GM19463 (cell line): ENCODE measurements around the gene FGD2.
"Not testable (repeated sequence)": the region's sequence is repeated elsewhere in the genome, so short reads cannot be mapped to it uniquely, and the experiment has no call there.

Experiments used
- ATAC-seq: cut with Tn5 transposase; IDR thresholded peaks from one replicate; pipeline ENCODE4 v1.9.1; 2021; ENCODE audit warnings: mild to moderate bottlenecking, moderate library complexity; ENCODE audit not compliant: unreplicated experiment

FGD2 gene

DNA sequence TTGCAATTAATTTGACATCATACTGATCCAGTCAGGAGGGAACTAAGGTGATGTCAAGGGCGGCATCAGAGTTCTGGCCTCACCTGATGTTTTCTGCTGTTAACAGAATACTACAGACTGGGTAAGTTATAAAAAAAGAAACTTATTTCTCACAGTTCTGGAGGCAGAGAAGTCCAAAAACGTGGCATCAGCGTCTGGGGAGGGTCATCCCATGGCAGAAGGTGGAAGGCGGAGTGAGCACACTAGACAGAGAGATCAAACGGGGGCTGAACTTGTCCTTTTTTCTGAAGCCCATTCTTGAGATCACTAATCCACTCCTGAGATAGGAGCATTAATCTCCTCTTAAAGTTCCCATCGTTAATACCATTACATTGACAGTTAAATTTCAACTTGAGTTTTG, 16.2 kb upstream of the FGD2 start:
- no peak for ATAC-seq

DNA sequence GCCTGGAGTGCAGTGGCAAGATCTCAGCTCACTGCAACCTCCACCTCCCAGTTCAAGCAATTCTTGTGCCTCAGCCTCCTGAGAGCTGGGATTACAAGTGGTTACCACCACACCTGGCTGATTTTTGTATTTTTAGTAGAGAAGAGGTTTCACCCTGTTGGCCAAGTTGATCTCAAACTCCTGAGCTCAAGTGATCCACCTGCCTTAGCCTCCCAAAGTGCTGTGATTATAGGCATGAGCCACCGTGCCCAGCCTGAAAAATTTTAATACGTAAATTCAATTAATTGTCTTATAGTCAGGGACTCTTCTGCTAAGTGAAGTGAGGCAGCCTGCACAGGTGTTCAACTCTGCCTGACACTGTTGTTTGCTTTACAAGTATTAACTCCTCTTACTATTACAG, 15.1 kb upstream of the FGD2 start:
- not testable (repeated sequence) for ATAC-seq

DNA sequence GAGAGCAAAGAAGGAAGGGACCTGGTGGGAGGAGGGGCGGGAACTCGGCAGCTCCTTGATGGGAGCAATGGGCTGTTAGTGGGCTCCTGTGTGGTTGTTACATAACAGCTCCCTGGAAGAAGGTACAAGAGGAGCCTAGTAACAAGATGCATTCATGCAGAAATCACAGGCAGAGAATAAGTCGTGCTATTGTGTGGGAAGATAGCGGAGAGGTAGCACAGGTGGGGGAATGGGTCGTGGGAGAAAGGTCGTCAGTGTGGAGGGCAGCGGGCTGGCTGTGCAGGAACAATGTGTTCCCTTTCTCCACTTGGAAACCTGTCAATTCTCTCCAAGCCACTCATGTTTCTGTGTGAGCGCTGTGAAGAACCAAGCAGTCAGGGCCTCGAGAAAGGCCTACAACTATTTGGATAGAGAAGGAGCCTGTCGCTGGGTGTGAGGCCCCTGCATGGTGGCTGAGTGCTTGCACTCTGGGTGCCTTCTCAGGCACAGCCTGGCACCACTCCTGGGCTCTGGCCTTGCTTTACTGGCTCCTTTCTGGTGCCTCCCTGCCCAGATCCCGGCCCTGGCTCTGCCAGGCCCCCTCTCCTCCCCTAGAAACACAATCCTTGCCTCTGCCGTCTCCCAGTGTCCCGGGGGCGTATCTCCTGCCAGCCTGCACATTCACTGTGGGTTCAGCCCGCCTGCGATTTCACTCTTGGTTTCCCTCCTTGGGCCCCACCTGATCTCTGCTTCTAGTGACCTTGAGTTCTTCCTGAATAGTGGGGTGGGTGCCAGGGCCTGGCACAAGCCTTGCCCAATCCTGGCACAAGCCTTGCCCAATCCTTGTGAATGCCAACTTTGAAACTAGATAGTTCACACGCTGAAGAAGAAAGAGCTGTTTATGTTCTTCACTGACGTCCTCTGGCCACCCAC, 7.4 kb upstream of the FGD2 start:
- no peak for ATAC-seq

DNA sequence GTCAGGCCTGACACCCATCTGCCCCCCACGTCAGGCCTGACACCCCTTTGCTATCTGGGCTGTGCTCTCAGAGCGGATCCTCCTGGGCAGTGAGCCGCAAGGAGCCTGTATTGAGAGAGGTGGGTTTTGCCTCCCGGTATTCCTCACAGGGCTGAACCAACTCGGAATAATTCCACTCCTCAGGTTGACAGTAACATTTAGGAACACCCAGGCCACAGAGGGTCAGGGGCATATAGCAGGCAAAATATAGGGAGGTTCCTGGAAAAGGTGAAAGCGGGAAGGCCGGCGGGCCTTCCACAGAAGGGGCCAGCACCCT, 6.8 kb upstream of the FGD2 start:
- no peak for ATAC-seq

DNA sequence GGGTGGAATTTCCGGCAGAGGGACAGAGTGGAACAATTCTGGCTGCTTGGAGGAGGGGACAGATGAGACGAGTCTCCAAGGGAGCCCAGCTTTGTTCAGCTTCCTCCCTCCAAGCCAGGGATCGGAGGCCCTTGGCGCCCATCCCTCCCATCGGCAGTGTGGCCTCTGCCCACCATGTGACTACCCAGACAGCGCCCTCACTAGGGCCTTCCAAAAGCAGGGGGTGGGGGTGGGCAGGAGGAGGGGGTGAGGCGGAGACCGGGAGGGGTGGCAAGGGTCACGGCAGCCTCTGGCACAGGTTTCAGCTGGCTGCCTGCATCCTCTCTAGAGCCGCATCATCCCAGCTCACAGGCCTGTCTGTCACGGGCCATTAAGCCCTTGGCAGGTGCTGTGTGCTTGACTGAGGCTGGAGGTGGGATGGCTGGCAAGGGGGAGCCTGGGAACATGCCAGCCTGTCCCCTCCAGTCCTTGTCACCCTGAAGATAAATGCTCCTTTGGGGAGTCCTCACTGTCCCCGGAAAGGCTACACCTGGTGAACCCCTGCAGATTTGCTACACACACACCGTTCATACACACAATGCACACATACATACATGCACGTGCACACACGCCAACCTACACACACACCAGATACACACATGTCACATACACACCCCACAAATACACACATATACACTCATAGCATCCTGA, 6.2 kb upstream of the FGD2 start:
- no peak for ATAC-seq

DNA sequence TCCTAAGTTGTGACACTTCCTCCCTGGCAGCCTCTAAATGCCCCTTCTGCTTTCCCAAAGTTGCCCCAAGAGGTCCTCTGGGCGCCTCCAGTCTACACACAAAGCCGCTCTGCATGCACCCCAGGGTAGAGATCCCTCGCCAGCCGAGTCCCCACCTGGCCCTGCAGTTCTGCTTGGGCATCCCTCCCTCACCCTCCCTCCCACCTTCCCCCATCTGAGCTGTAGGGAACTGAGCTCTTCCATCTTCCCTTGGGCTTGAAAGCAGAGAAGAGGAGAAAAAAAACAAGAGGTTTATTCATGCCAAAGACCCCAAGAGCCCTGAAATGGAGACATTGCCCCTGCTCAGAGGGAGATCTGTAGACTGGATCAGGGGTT, 5.7 kb upstream of the FGD2 start:
- ATAC-seq = no peak

DNA sequence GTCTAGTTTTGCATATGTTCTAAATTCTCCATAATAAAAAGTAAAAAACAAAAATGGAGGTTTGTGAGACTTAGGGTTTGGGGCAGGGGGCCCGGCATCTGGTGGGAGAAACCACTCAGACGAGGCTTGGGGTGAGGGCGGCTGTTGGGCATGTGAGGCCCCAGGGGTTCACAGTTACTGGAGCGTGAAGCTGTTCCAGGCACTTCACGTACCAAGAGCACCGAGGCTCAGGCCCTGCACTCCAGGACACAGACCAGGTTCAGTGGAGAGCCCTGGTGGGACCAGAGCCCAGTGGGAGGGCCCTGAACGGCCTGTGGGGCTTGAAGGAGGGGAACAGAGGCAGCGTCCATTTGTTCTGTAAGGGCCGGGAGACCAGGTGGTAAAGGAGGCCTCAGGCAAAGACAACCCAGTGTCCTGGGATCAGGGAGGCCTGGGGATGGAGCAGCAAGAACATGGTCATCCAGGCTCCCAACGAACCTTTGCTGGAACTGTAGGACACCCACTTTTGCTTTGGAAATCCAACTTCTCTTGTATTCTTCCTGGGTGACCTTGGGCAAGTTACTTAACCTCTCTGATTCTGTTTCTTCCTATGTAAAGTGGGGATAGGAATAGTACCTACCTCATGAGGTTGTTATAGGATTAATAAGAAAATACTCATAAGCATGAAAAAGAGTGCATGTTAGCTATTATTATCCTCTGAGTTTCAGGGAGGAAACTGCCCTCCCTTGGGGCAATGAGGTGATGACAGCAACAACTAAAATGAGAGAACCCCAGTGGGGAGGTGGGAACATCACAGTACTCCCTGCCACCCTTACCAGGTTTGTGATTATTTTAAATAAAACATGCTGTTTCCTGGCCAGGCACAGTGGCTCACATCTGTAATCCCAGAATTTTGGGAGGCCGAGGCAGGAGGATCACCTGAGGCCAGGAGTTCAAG, 1.1 kb upstream of the FGD2 start:
- ATAC-seq = no peak

DNA sequence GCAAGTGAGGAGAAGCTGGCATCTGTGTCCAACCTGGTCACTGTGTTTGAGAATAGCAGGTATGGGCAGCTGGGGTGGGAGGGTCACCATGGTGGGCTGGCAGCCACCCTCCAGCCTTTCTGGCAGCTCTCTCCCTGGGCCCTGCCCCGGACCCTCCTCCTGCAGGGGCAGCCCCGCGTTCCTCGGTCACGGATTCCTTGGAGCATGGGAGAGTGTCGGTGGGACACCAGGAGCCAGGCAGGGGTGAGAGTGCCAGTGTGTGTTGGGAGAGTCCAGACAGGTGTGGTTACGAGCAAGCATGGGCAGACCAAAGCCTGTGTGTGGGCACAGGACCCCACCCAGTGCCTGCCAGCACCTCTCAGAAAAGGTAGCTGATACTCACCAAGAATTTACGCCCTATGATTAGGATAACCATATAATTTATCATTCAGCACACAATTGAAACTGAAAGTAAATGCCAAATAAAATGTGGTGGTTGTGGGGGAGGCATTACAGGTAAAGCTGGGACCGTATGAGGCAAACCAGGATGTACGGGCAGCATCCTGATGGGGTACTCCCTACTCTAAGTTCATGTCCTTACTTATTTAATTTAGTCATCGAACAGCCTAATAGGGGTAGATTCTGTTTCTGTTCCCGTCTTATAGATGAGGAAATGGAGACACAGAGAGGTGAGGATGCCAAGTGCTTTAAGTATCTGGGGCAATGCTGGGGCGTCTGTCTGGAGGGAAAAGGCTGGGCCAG, 542 bp downstream of the FGD2 start:
- ATAC-seq = peak; percentile 8

DNA sequence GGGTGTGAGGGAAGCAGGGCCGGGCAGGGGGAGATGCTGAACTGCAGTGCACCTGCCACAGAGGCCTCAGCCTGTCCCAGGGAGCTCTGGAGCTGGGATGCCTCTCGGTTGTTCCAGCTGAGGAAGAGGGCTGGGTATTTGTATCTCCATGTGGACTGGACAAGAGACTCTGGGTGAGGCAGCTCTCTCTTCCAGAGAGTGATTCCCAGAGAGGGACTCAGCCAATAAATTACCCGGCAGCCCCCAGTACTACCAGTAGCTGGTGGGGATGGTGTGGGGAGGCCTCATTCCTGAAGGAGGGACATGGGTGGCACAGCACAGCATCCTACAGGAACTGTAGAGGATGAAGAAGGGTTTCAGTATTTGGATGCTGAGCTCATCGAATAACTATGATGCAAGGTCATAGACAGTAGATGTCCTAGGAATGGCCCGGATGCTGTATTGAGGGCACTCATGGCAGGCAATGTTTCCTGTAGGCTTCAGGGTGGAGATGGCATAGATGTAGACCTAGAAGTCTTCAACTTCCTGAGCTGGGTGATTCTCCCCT, 1.4 kb downstream of the FGD2 start:
- peak; percentile 2 for ATAC-seq

DNA sequence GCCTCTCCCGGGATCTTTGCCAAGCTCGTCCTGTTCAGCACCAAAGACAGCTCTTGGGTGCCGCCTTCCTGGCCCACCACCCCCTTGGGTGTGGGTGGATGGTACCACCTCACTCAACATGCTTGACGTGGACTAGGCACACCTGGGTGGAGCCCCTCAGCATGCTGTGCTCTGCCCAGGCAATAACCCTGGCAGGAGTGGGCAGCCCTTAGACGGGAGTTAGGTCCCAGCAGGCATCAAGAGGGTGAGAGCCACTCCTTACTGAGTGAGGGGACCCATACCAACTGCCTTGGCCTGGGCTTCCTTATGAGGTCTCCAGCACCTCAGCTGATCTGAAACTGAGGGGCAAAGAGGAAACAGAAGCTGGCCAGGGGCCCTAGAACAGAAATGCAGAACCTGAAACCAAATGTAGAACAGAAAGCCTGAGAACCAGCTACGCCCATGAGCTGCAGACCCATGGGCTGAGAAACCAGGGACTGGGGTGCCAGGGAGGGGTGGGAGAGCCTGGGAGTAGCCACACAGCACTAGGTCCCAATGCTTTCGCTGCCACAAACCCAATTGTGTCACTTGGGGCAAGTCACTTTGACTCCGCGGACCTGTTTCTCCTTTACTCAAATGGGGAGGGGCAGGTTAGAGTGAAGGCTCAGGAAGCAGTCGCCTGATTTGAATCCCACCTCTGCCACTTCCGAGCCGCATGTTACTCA, 2.0 kb downstream of the FGD2 start:
- peak; percentile 38 for ATAC-seq

DNA sequence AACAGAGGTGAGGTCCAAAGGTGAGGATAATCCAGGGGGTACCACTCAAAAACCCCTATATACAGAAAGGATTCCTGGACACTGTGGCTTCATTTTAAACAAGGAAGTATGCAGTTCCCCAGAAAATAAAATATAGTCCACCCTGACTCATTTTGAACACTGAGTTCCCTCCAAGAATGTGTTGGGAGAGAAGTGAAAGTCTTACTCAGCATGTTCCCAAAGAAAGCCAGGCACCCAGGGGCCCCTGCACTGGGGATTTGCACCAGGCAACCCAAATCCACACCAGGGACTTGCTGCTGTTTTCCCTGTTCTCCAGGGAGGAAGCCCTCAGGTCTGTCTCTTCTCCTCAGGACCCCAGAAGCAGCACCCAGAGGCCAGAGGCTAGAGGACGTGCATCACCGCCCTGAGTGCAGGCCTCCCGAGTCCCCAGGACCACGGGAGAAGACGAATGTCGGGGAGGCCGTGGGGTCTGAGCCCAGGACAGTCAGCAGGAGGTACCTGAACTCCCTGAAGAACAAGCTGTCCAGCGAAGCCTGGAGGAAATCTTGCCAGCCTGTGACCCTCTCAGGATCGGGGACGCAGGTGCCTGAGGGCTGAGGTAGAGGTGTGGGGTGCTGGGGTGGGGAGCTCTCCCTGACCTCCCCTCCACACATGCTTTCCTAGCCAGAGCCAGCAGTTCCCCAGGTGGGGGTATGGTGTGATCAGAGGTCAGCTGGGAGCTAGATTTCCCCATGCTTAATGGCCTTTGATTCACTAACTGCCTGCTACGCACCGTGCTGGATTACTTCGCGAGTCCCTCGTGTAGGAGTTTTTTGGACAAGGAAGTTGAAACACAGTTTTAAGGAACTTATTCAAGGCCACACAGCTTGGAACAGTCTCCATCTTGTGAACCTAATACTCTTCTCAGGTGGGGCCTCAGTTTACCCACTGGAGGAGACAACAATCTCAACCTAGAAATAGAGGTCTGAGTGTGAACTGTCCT, 3.3 kb downstream of the FGD2 start:
- no peak for ATAC-seq

DNA sequence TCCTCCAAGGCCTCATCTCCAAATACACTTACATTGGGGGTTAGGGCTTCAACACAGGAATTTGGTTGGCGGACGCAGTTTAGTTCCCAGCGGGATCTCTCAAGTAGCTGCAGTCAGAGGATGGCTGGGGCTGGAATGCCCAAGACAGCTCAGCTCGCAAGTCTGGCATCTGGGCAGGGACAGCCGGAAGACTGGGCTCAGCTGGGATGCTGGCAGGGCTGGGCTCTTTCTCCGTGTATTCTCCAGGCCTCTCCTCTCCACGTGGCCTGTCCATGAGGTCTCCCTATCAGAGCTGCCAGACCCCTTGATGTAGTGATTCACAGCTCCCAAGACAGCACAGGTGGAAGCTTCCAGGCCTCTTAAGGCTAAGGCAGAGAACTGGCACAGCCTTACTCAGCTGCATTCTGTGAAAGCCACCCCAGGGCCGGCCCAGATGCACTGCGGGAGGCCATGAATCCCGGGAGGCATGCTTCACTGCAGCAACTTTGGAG, 5.0 kb downstream of the FGD2 start:
- ATAC-seq = no peak

DNA sequence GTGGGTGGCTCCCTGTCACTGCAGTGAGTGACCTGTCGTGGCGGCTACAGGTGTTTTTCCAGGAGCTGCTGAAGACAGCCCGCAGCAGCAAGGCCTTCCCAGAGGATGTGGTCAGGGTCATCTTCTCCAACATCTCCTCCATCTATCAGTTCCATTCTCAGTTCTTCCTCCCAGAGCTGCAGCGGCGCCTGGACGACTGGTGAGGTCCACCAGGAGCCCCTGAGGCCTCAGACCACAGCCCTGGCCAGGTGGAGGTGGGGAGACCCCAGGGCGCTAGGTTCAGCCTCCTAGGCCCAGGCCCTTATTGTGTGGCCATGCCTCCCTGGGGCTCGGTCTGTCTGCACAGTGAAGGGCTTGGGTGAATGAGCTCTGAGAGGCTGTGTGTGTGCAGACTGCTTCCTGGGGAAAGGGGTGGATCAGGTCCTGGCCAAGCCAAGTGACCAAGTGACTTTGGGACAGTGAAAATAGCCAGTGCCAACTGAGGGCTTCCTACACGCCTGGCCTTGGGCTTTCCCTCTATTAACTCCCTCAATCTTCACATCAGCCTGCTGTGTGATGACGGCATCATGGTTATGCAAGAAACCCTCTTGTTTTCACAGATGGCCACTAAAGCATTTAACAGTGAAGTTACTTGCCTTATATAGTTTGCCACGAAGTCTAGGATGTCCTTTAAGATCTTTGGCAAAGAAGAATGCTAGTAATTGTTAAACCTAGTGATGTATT, 6.4 kb downstream of the FGD2 start:
- no peak for ATAC-seq

DNA sequence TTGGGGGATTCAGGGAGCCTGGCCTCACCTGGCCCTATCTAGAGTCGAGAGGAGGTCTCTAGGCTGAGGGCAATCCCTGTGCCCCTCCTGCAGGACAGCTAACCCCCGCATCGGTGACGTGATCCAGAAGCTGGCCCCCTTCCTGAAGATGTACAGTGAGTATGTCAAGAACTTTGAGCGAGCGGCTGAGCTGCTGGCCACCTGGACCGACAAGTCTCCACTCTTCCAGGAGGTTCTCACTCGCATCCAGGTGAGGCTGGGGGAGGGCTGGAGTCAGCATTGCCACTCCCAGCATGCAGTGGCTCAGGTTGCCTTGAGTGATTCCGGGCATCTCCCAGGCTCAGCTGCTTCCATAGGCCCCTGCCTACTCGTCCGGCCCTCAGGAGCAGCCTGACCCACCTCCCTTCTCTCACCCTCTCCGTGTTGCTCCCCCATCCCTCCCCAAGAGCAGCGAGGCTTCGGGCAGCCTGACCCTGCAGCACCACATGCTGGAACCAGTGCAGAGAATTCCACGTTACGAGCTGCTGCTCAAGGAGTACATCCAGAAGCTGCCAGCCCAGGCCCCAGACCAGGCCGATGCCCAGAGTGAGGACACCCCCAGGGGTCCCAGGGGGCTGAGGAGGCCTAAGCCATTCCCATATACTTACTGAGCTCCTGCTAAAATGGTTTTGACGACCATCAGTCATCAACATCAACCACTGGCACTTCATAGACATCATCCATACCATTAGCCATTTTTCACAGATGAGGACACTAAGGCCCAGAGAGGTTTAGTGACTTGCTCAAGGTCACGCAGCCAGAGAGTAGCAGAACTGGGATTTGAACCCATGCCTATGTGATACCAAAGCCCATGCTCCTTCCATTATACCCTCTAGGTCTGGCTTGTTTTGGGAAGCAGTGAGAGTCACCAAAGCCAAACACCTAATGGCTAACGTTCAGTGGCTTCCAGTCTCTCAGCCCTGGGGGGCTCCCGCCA, 8.3 kb downstream of the FGD2 start:
- no peak for ATAC-seq

DNA sequence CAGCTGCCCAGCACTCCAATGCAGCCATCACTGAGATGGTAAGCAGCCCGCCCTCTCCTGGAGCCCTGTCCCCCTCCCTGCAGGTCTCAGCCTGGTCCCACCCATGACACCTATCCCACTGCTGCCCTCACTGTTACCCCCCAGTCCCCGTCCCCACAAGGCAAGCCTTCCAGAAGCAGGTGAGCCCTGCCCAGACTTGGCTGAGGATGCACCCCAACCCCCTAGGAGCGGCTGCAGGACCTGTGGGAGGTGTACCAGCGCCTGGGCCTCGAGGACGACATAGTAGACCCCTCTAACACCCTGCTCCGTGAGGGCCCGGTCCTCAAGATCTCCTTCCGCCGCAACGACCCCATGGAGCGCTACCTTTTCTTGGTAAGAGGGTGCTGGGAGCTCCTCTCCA, 9.2 kb downstream of the FGD2 start:
- ATAC-seq = no peak

DNA sequence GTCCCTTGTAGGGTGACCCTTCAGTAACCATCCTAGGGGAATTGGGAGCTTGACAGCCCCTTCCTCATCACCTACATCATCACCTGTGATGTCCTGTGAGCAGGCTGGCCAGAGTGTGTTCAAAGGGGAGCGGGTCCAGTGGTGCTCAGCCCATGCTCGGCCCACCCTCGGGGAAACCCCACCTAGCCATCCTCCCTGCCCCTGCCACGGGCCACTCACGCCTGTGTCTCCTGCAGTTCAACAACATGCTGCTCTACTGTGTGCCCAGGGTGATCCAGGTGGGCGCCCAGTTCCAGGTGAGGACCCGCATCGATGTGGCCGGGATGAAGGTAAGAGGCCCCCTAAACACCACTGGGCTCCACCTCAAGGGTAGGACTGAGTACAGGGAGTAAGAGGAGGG, 10.1 kb downstream of the FGD2 start:
- no peak for ATAC-seq

DNA sequence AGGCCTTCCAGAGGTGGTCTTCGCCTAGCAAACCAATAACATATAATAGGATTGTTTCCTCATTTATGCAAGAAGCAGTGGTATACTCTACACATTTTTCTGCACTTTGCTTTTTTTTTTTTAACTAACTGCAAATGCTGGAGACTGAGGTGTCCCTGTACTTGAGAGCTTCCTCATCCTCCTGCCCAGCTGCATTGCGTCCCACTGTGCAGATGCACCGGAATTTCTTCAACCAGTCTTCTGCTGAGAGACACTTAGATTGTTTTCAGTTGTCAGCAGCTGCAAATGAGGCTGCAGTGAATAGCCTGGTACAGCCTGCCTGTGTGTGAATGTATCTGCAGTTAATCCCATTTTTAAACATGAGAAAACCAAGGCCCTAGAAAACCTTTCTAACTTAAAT, 11.5 kb downstream of the FGD2 start:
- ATAC-seq = no peak
